OCI-LY7 (cell line): ENCODE measurements around the gene KMT5B. TPM values are rescaled to one million over a fixed set of nuclear protein-coding genes. Genes with fewer than 3 reads are reported as not detected.

Experiments
- BruUV-seq: library from RNA; stranded (reverse); fragments of 400-500 nt; replicated peaks from 2 replicates; lab custom pipeline; 2021; lab: Mats Ljungman, UMichigan
- CTCF ChIA-PET: fragments of 300-600 bp; sonication (Branson Sonifier 250); formaldehyde crosslinking; loops from one replicate; lab custom pipeline; 2022; ENCODE audit warnings: antibody characterized with exemption; ENCODE audit not compliant: unreplicated experiment; lab: Charles Lee
- POLR2A ChIA-PET: fragments of 300-600 bp; sonication (Branson Sonifier 250); formaldehyde crosslinking; loops from one replicate; lab custom pipeline; 2022; ENCODE audit warnings: antibody characterized with exemption; lab: Charles Lee
- DNase-seq: peaks from one replicate; pipeline ENCODE4 v3.0.0-alpha.2; 2015; ENCODE audit warnings: low spot score
- H2AFZ ChIP-seq: fragments of 200-600 bp; sonication (generic), shearing (Covaris generic); 2 replicates; pipeline ENCODE4 v1.6.1; 2014; ENCODE audit warnings: mild to moderate bottlenecking, antibody characterized with exemption, low read length, moderate library complexity
- H3K27ac ChIP-seq: fragments of 200-600 bp; sonication (generic); 2 replicates; pipeline ENCODE4 v1.5.1; 2014; ENCODE audit warnings: mixed run types, low read depth, mild to moderate bottlenecking, moderate library complexity, low read length, inconsistent platforms; ENCODE audit not compliant: poor library complexity, severe bottlenecking
- H3K36me3 ChIP-seq: fragments of 200-600 bp; sonication (generic); 2 replicates; pipeline ENCODE4 v1.6.1; 2014; ENCODE audit warnings: mild to moderate bottlenecking, antibody characterized with exemption, low read length, moderate library complexity, mixed read lengths; ENCODE audit not compliant: insufficient read depth
- H3K4me1 ChIP-seq: fragments of 200-600 bp; sonication (generic); 2 replicates; pipeline ENCODE4 v1.5.1; 2014; ENCODE audit warnings: mild to moderate bottlenecking, low read length; ENCODE audit not compliant: insufficient read depth, poor library complexity, severe bottlenecking
- H3K4me2 ChIP-seq: fragments of 200-600 bp; sonication (generic); 2 replicates; pipeline ENCODE4 v1.6.1; 2014; ENCODE audit warnings: mild to moderate bottlenecking, low read length
- H3K4me3 ChIP-seq: fragments of 200-600 bp; sonication (generic); 2 replicates; pipeline ENCODE4 v1.5.1; 2014; ENCODE audit warnings: mild to moderate bottlenecking, low read depth, low read length; ENCODE audit not compliant: poor library complexity, severe bottlenecking
- H3K79me2 ChIP-seq: fragments of 200-600 bp; sonication (generic); 2 replicates; pipeline ENCODE4 v1.6.1; 2016; ENCODE audit warnings: low read depth, mild to moderate bottlenecking, low read length, moderate library complexity, mixed read lengths; ENCODE audit not compliant: insufficient read depth
- H3K9me2 ChIP-seq: fragments of 200-600 bp; sonication (generic); 2 replicates; pipeline ENCODE4 v1.6.1; 2016; ENCODE audit warnings: mild to moderate bottlenecking, low read length, mixed read lengths; ENCODE audit not compliant: insufficient read depth
- H3K9me3 ChIP-seq: fragments of 200-600 bp; sonication (generic); 2 replicates; pipeline ENCODE4 v1.6.1; 2014; ENCODE audit warnings: mild to moderate bottlenecking, mixed run types, low read length, mixed read lengths
- H4K20me1 ChIP-seq: fragments of 200-600 bp; sonication (generic); 2 replicates; pipeline ENCODE4 v1.6.1; 2014; ENCODE audit warnings: mild to moderate bottlenecking, antibody characterized with exemption, low read length, moderate library complexity, mixed read lengths; ENCODE audit not compliant: insufficient read depth
- CTCF ChIP-seq: fragments of 200-600 bp; sonication (generic); conservative IDR thresholded peaks from 2 replicates; pipeline ENCODE4 v1.5.1; 2014; ENCODE audit warnings: mild to moderate bottlenecking, antibody characterized with exemption, low read length, moderate library complexity, mixed read lengths
- EZH2phosphoT487 ChIP-seq: fragments of 200-600 bp; sonication (generic); IDR thresholded peaks from 2 replicates; pipeline ENCODE4 v1.6.1; 2018; ENCODE audit warnings: low read depth, borderline replicate concordance, mild to moderate bottlenecking, mixed run types, antibody characterized with exemption, low read length, moderate library complexity, mixed read lengths
- intact Hi-C: fragments of 100-400 bp; cut with micrococcal nuclease; formaldehyde crosslinking; loops from one replicate; pipeline ENCODE4 v1.10.0; 2022; ENCODE audit not compliant: unreplicated experiment
- total RNA-seq, 2 experiments: library from RNA; depleted of rRNA in 1 of 2; stranded (reverse); fragments of >200 nt in 1 of 2; shearing (Covaris generic) in 1 of 2; gene quantifications; 2 replicates each; pipeline ENCODE4 v1.2.3, GENCODE V29; 2014 to 2022

The KMT5B gene
- total RNA-seq, 2 experiments from 2014 or later, result 14.3 to 28.8 TPM

GRCh38 chr11:68193018-68193417, 20.1 kb downstream of the KMT5B start:
- Histone ChIP-seq H3K9me2 (no peaks in the 10 kb centered on the region), H3K4me3 (no peak overlapping the region), H3K79me2 (peaks cover 76% of the 10 kb centered on the region), H3K9me3 (no peaks in the 10 kb centered on the region), H3K4me1 (peaks cover 50% of the 10 kb centered on the region), H2AFZ (no peak overlapping the region), H3K27ac (no peak overlapping the region), H3K36me3 (no peaks in the 10 kb centered on the region; the same call in 1 of the 2 replicates), H3K4me2 (peak overlapping the region; percentile 18), H4K20me1 (no peaks in the 10 kb centered on the region)
- BruUV-seq, result no TSS peak
- peak; percentile 20 for DNase-seq
- ChIA-PET POLR2A (interaction anchor here (0.9 to 2.1 kb wide), 3 partner anchors 10 to 65 kb away, joined by 3 to 7 read pairs (median 4); no protein-coding TSS in a partner anchor), CTCF (no interaction called here)
- intact Hi-C loops, result no loop called here
- no peak for TF ChIP-seq EZH2phosphoT487
- TF ChIP-seq CTCF, result no peak

- POLR2A ChIA-PET, result interaction anchor here (0.5 to 2.1 kb wide), 5 partner anchors 12 to 90 kb away, joined by 3 to 7 read pairs (median 4); no protein-coding TSS in a partner anchor
Measured at GRCh38 chr11:68191661-68192579, 21.2 kb downstream of the KMT5B start.

More at GRCh38 chr11:68191661-68192579, 21.2 kb downstream of the KMT5B start:
- Histone ChIP-seq H3K9me2 (no peaks in the 10 kb centered on the region), H4K20me1 (no peaks in the 10 kb centered on the region), H3K36me3 (no peaks in the 10 kb centered on the region; the same call in 1 of the 2 replicates), H3K27ac (no peak overlapping the region), H3K79me2 (peaks cover 68% of the 10 kb centered on the region), H3K4me3 (no peak overlapping the region), H3K9me3 (no peaks in the 10 kb centered on the region), H3K4me1 (peaks cover 50% of the 10 kb centered on the region), H2AFZ (no peak overlapping the region), H3K4me2 (no peak overlapping the region)
- TF ChIP-seq EZH2phosphoT487 (no peak), CTCF (no peak)
- CTCF ChIA-PET, result no interaction called here
- no peak for DNase-seq
- no TSS peak for BruUV-seq
- intact Hi-C loops, result no loop called here
